KOPT-K1 (cell line): ENCODE measurements around the gene AP3S1.

ENCODE experiments used
- H3K27ac ChIP-seq: fragments of 200-600 bp; sonication (generic); 2 replicates; pipeline ENCODE4 v1.5.1; 2016; ENCODE audit warnings: antibody characterized with exemption, mild to moderate bottlenecking, low read depth, low read length; ENCODE audit not compliant: poor library complexity, severe bottlenecking
- H3K36me3 ChIP-seq: fragments of 200-600 bp; sonication (generic); 2 replicates; pipeline ENCODE4 v1.5.1; 2017; ENCODE audit warnings: antibody characterized with exemption, mild to moderate bottlenecking, low read length, moderate library complexity; ENCODE audit not compliant: insufficient read depth
- H3K9me3 ChIP-seq: fragments of 200-600 bp; sonication (generic); 2 replicates; pipeline ENCODE4 v1.5.1; 2017; ENCODE audit warnings: antibody characterized with exemption, low read length, mild to moderate bottlenecking; ENCODE audit not compliant: insufficient read depth, poor library complexity, severe bottlenecking

The AP3S1 gene

DNA sequence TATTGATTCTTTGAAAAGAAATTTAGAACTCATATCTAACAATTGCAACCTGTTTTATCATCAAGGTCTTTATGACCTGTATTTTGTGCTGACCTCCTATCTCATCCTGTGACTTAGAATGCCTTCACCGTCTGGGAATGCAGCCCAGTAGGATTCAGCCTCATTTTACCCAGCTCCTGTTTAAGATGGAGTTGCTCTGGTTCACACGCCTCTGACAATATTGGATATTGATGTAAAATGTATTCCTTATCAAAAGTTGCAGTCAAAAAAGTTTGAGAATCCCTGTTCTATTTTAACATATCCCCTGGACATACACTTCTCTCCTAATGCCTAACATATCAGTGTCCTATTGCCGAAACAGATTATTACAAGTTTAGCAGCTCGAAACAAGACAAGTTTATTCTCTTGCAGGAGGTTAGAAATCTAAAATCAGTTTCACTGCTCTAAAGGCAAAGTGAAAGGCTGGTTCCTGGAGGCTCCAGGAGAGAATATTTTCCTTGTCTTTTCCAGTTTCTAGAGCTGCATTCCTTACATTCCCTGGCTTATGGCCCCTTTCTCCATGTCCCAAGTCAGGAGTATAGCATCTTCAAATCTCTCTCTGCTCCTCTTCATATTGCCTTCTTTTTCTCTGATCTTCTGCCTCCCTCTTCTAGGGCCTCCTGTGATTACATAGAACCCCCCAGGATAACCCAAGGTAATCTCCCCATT is 89.0 kb downstream of the AP3S1 start:
- Histone ChIP-seq H3K27ac (no peak overlapping the region), H3K9me3 (no peaks in the 10 kb centered on the region), H3K36me3 (no peaks in the 10 kb centered on the region)

DNA sequence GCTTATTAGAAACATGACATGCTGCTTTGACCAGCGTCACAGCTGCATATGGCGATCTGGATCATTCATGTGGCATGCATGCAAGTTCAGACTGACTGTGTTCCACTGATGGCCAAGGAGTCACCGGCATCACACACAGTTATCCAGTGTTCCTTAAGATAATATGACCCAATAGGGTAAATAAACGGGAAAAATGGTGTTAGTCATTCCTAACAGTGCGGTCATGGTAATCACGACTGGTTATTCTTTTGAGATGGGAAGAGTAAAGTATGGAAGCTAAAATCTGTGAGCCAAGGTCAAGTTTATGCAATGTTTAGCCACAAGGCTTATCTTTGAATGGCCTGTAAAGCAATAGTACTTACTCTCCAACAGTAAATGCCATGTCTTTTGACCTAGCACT is 91.3 kb downstream of the AP3S1 start:
- Histone ChIP-seq H3K36me3 (no peaks in the 10 kb centered on the region), H3K27ac (no peak overlapping the region), H3K9me3 (no peaks in the 10 kb centered on the region)

DNA sequence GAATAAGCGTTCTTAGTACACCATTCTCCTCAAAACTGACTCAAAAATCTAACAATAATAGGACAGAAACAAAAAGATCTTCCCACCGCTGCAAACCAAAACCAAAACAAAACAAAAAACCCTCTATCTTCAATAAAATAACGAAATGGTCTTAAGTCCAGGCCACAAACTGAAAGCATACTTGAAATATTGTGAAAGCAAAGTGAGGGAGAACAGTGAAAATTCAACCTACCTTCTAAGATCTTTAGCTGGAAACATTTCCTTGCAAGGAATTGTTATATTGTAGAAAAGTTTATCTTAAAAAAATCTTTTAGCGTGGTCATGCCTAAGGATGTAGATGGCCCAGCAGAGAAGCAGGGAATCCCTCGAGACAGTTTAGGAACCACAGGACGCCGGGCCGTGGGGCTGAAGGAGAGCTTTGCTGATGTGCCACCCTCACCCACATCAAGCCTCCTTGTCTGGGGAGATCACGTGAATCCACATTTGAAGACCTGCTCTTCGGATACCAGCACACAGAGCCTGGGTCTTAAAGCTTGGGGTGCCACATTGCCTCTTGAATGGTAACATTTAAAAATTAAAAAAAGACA is 92.7 kb downstream of the AP3S1 start:
- no peaks in the 10 kb centered on the region for H3K36me3 ChIP-seq

DNA sequence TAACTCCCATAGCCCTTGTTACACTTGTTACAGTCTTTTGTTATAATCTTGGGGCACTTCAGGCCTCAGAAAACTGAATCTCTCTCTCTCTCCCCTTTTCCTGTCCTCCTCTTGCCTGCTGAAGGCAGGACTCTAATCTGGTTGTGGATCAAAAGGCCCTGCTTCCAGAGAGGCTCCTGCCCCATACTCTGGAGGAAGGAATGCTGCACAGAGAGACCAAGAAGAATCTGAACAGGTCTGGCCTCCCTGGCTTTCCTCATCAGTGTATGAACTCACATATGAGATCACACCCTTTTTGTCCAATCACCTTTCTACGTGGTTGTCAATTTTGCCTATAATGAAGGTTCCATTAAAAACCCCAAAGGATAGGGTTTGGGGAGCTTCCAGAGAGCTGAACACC is 94.3 kb downstream of the AP3S1 start:
- no peaks in the 10 kb centered on the region for H3K9me3 ChIP-seq

More for the DNA sequence above, 92.7 kb downstream of the AP3S1 start:
- H3K9me3 ChIP-seq, result no peaks in the 10 kb centered on the region
- no peak overlapping the region for H3K27ac ChIP-seq

DNA sequence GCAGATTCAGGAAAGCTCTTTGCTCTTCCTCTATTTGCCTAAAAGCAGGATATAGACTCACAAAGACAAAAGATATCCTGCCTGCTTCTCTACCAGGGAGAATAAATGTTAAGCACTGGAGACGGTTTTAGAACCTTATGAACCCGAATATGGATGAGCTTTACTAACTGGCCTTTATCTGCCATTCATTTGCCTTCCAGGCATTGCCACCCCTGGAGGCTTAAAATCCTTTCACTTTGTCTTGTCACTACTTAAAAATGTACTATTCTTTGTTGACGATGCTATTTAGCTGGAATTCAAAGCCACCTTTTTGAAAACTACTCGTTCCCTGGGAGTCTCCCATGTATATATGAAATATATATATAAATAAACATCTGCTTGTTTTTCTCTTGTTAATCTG is 97.3 kb downstream of the AP3S1 start:
- Histone ChIP-seq H3K27ac (no peak overlapping the region), H3K9me3 (no peaks in the 10 kb centered on the region), H3K36me3 (no peaks in the 10 kb centered on the region)

More for the DNA sequence above, 94.3 kb downstream of the AP3S1 start:
- Histone ChIP-seq H3K27ac (no peak overlapping the region), H3K36me3 (no peaks in the 10 kb centered on the region)

DNA sequence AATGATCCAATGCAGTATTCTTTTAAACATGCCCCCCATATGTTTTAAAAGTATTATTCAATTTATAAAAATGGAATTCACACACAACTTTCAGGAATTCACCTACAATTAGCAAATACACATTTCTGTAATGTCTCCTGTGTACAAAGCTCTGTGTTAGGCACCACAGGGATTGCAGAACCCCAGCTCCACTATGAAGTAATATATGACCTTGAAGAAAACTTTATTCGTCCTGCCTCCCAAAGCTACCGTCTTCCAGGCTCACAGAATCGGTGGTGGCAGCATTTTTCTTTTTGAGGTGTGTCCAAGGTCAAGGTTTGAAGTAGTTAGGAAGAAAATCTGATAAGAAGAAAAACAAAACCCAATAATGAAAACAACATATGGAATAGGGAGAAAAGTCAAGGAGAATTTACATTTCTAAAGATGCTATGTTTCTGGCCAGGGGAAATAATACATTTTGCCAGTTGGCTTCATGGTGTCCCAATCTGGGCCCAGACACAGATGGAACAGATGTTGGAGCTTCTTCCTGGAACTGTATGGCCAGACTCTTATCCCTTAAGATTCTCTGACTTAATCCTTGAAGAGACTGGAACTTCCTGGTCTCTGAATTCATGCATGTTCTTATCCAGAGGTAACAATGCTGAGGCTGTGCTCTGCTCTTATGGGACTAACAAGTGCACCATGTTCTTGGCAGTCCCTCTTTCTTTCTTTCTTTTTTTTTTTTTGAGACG is 98.5 kb downstream of the AP3S1 start:
- Histone ChIP-seq H3K27ac (no peak overlapping the region), H3K9me3 (no peaks in the 10 kb centered on the region), H3K36me3 (no peaks in the 10 kb centered on the region)

DNA sequence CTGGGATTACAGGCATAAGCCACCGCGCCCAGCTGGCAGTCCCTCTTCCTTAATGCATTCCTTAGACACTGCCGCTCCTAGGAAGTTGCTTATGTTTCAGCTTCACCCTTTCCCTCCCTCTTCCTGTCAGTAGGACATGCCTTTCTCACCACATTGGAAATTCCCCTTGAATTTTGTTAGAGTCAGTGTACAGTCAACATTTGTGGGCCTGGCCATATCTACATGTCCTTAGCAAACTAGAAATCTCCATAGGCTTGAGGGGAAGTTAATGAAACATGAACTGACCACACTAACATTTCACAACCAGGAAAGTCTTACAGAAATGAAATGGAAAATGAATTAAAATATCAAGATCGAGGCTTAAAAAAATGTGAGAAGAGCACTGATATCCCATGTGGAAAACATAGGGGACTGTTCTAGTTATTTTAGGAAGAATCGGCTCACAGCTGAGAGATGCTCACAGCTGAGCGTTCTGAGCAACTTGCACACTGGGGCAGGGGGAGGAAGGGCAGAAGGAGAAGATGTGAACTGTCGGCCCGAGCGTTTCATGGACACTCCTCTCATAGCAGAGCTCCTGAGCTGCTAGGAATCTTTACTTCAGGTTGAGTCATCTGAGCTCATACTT is 99.4 kb downstream of the AP3S1 start:
- H3K36me3 ChIP-seq, result no peaks in the 10 kb centered on the region
- no peaks in the 10 kb centered on the region for H3K9me3 ChIP-seq
- H3K27ac ChIP-seq, result no peak overlapping the region

DNA sequence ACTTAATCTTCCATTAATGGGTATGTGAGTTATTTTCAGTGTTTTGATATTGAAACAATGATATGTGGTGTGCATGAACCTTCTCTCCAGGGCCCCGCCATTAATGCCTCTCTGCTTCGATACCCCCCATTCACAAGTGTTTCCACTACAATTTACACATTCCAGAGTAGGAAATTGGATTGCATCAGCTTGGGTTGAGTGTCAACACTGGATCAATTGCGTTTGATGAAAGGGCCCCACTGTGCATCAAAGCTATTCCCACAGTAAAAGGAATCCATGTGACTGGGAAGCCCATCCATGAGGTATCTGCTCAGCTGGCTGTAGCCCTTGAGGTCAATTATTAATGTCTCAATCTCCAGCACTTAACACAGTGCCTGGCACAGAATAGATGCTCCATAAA is 102.8 kb downstream of the AP3S1 start:
- H3K9me3 ChIP-seq, result no peaks in the 10 kb centered on the region

DNA sequence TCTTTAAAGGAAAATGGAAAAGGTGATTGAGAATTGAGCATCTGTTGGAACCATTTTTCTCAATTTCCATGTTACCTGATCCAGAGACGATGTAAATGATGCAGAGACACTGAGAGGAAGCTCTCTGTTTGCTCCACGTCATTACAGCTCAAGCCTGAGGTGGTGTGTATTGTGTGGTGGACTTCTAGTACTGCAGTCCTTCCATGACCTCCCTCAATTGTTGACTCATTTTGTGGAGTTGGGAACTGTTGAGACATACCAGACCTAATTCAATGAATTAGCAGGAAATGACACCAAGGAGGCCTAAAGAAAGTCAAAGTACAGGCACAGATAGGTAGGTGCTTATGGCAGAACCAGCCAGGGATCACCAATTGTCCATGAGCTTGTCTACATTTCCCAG is 104.9 kb downstream of the AP3S1 start:
- Histone ChIP-seq H3K27ac (no peak overlapping the region), H3K36me3 (no peaks in the 10 kb centered on the region), H3K9me3 (no peaks in the 10 kb centered on the region)

More for the DNA sequence above, 102.8 kb downstream of the AP3S1 start:
- Histone ChIP-seq H3K36me3 (no peaks in the 10 kb centered on the region), H3K27ac (no peak overlapping the region)

DNA sequence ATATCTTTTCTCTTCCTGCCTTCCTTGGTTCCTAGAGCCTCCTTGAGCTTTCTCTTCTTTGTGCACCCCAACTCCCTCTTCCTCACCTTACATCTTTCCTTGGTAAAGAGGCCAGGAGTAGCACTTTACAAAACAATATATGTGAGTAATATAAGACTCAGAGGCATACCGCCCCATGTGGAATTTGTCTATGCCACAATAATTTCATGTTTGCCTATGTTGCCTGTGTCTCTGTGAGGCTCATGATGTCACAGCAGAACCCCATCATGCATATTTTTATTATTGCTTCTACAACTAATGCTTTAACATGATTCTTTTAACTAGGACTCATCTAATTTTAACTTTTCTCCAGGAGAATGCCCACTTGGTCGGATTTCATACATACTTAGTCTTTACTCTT is 105.5 kb downstream of the AP3S1 start:
- H3K36me3 ChIP-seq, result no peaks in the 10 kb centered on the region
- no peaks in the 10 kb centered on the region for H3K9me3 ChIP-seq
- H3K27ac ChIP-seq, result no peak overlapping the region

DNA sequence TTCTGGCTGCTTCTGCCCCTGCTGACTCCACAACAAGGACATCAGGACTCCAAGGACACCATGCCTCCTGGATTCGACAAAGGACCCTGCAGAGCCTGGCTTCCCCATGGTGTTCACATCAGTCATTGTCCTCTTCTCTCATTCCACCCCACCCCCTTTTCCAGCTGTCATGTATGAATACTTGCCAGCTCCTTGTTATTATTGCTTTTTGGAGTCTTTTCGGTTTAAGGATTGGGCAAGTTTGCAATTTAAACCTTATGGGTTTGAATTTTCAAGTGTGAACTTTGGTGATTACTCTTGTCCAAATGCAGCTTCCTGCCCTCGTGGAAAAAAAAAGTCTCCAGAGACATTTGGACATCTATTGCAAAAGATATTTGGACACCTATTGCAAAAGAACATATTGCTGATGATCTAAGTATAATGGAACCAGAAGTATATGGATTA is 106.4 kb downstream of the AP3S1 start:
- Histone ChIP-seq H3K36me3 (no peaks in the 10 kb centered on the region), H3K27ac (no peak overlapping the region), H3K9me3 (no peaks in the 10 kb centered on the region)

DNA sequence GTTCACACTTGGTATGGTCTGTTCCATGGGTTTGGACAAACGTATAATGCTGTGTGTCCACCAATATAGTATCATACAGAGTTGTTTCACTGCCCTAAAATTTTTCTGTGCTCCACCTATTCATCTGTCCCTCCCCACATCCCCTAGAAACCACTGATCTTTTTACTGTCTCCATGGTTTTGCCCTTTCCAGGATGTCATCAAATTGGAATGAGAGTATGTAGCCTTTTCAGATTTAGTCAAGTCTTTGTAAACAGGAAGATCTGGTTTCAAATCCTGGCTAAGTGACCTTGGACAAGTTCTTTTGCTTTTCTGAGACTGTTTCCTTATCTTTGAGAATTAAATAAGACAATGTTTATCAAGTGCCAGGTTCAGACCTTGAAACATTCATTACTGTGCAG is 107.4 kb downstream of the AP3S1 start:
- Histone ChIP-seq H3K9me3 (no peaks in the 10 kb centered on the region), H3K36me3 (no peaks in the 10 kb centered on the region), H3K27ac (no peak overlapping the region)

DNA sequence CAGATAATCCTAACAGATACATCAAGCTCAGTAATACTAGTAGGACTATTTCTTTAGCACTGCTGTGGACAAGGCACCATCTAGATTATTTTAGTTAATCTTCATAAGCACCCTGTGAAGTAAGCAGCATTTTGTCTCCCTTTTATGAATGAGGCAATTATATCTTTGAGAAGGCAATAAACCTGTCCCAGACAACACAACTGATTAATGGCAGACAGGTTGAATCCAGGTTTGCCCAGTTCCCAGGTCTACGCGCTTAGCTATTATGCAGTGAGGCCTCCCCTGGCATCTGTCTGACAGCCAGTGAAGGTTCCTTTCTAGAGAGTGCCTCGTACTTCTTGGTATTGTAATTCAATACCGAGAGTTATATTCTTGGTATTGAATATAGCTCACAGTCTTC is 110.9 kb downstream of the AP3S1 start:
- Histone ChIP-seq H3K36me3 (no peaks in the 10 kb centered on the region), H3K27ac (no peak overlapping the region), H3K9me3 (no peaks in the 10 kb centered on the region)

DNA sequence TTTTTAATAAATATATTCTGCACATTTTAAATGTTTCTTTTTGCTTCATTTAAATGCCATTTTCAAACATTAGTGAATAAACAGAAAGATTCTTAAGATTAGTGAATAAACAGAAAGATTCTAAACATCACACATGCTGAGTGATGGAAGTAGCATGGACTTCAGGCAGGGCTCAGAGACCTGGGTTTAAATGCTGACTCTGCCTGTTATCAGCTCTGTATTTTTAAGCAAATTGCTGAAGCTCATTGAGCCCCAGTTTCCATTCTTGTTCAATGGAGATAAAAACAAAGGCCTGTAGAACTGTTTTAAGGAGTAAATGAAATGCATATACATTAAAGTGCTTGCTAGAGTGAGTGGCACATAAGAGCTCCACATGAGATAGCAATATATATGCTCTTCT is 112.4 kb downstream of the AP3S1 start:
- H3K36me3 ChIP-seq, result no peaks in the 10 kb centered on the region
- H3K27ac ChIP-seq, result no peak overlapping the region
- no peaks in the 10 kb centered on the region for H3K9me3 ChIP-seq

DNA sequence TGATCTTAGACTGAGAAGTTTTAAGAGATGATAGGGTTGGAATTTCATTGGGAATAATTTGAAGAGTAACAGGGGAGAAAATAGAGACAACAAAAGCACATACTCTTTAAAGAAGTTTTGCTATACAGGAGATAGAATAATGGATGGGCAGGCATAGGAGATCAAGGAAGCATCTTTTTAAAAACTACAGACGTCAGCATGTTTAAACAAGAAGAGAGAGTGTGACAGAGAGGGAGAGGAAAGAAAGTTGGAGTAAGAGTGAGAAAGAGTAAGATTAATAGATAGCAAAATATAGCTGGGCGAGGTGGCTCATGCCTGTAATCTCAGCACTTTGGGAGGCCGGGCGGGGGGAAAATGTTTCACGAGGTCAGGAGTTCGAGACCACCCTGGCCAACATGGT is 115.2 kb downstream of the AP3S1 start:
- peaks cover 5% of the 10 kb centered on the region for H3K9me3 ChIP-seq
- no peaks in the 10 kb centered on the region for H3K36me3 ChIP-seq
- H3K27ac ChIP-seq, result no peak overlapping the region
